EL (cell line): ENCODE results near the gene ZNF516.
"Not testable (repeated sequence)": the region's sequence is repeated elsewhere in the genome, so short reads cannot be mapped to it uniquely, and the experiment has no call there.

ENCODE experiments used
- DNase-seq: peaks from one replicate; pipeline ENCODE4 v3.0.0-alpha.2; 2016

The ZNF516 gene, protein sequence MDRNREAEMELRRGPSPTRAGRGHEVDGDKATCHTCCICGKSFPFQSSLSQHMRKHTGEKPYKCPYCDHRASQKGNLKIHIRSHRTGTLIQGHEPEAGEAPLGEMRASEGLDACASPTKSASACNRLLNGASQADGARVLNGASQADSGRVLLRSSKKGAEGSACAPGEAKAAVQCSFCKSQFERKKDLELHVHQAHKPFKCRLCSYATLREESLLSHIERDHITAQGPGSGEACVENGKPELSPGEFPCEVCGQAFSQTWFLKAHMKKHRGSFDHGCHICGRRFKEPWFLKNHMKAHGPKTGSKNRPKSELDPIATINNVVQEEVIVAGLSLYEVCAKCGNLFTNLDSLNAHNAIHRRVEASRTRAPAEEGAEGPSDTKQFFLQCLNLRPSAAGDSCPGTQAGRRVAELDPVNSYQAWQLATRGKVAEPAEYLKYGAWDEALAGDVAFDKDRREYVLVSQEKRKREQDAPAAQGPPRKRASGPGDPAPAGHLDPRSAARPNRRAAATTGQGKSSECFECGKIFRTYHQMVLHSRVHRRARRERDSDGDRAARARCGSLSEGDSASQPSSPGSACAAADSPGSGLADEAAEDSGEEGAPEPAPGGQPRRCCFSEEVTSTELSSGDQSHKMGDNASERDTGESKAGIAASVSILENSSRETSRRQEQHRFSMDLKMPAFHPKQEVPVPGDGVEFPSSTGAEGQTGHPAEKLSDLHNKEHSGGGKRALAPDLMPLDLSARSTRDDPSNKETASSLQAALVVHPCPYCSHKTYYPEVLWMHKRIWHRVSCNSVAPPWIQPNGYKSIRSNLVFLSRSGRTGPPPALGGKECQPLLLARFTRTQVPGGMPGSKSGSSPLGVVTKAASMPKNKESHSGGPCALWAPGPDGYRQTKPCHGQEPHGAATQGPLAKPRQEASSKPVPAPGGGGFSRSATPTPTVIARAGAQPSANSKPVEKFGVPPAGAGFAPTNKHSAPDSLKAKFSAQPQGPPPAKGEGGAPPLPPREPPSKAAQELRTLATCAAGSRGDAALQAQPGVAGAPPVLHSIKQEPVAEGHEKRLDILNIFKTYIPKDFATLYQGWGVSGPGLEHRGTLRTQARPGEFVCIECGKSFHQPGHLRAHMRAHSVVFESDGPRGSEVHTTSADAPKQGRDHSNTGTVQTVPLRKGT

DNA sequence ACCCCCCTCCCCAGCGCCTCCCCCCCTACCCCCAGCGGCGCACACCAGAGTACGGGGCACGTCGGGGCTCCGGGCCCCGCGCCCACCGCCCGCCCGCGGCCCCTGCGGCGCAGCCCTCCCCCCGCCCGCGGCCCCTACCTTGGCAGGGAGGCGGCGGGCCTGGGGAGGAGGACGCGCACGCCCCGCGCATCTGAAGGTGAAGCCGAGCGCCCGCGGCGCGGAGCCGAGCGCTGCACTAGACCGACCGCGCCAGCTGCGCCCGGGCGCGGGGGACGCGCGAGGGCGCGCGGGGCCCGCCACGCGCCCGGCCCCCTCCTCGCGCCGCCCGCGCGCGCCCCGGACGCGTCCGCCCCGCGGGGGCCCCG, at the start of gene ZNF516:
TSS of gene ZNF516 (minus strand) at position 237 of the 365 bp plus-strand sequence. CDS start 52,188 bp downstream, outside the sequence.
- DNase-seq, result peak; percentile 40

DNA sequence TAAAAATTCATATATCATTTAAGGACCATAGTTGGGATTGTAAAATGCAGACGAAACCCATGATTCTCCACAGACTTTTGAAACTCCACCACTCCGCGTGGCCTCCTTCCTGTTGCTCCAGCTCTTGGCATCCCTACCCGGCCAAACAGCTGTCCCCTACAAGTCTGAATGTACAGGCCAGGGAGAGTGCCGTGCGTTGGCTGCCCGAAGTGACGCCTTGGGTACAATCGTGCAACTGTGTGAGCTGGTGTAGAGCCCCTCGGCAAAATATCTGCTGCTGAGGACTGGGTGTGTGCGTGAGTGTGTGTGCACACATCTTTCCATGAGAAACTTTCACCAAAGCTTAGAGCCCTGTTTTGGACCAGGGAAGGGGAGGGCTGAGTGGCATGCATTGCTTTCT, 43.8 kb upstream of the ZNF516 start:
- no peak for DNase-seq

DNA sequence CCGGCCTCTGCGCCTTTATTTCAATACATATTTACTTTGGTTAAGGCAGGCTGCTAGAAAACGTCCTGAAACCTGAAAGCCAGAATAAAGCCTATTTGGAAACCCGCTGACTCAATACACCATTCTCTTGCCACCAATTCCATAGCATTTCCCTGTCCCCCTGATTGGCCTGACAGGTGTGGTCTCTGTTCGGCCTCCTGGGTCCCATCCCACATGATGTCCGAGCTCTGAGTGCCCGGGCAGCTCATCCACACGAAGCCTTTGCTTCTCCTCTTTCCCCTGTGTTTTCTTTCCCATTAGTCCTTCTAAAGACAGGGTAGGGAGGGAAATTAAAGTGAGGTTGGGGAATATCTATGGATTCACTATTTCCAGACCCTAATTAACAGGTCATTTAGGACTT, 42.6 kb upstream of the ZNF516 start:
- DNase-seq, result no peak

DNA sequence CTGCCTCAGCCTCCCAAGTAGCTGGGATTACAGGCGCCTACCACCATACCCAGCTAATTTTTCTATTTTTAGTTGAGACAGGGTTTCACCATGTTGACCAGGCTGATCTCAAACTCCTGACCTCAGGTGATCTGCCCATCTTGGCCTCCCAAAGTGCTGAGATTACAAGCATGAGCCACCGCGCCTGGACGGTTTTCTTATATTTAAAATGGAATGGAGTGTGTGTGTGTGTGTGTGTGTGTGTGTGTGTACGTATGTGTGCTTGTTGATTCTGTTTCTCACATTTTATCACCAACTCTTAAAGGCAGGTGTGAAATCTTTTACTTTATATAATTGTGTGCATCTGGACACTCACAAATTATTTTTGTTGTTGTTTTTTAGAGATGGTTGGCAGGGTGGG, 41.6 kb upstream of the ZNF516 start:
- DNase-seq, result not testable (repeated sequence)

DNA sequence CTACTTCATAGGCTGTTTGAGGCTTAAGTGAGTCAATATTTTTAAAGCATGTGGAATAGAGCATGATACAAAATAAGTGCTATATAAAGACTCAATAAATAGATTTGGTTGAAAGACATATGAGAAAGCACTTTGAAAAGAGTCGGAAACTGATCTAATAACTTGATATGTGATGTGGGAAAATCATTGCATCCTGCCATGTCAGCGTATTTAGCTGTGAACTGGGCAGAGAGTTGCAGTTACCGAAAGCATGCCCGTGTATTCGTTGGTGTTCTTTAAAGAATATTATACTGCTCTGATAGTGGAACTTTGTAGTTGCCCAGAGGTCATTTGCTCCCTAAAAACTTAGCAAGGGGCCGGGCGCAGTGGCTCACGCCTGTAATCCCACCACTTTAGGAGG, 37.8 kb upstream of the ZNF516 start:
- no peak for DNase-seq

DNA sequence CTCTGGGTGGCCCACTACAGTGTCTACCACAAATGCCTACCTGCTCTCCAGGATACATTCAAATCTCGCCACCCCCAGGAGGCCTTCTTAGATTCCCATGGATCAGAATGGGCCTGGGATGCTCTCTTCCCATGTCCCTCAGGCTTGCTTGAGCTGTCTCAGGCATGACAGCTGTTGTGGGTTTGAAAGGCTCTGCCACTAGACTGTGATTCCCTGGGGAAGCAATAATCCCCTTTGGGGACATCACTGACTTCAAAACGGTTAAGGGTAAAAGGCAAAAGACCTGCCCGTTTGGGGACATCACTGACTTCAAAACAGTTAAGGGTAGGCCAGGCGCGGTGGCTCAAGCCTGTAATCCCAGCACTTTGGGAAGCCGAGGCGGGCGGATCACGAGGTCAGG, 35.8 kb upstream of the ZNF516 start:
- no peak for DNase-seq

DNA sequence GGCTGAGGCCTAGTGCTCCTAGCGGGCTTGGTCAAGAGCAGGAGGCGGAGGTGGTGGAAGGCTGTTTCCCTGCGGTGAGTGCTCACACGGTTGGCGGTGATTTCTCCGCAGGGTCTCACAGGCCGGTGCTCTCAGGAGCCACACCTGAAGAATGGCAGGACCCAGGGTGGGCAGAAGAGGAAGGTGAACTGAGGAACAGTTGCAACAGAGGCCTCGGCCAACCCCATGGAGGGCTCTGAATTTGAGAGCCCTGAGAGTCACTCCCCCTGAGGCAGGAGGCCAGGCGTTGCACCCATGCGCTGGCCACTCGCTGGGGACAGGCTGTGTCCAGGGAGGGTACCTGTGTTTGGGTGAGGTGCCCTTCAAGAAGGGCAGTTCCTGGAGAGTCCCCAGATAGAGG, 35.3 kb upstream of the ZNF516 start:
- no peak for DNase-seq

DNA sequence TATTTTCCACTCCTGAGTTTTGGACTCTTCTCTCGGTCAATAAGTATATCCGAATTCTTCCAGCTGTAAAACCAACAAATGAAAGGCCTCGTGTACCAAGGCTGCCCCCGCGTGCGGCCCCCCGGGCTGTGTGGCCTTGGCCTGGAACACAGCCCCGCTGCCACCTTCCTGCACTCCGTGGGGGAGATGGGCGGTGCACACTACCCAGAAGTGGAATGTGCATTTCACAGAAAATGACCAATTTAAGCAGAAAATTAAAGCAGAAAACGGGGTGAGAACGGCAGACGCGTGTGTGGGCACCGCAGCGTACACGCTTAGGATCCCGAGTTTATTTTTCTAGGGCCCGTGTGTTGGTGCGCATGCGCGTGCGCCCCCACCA, 34.4 kb upstream of the ZNF516 start:
- no peak for DNase-seq

DNA sequence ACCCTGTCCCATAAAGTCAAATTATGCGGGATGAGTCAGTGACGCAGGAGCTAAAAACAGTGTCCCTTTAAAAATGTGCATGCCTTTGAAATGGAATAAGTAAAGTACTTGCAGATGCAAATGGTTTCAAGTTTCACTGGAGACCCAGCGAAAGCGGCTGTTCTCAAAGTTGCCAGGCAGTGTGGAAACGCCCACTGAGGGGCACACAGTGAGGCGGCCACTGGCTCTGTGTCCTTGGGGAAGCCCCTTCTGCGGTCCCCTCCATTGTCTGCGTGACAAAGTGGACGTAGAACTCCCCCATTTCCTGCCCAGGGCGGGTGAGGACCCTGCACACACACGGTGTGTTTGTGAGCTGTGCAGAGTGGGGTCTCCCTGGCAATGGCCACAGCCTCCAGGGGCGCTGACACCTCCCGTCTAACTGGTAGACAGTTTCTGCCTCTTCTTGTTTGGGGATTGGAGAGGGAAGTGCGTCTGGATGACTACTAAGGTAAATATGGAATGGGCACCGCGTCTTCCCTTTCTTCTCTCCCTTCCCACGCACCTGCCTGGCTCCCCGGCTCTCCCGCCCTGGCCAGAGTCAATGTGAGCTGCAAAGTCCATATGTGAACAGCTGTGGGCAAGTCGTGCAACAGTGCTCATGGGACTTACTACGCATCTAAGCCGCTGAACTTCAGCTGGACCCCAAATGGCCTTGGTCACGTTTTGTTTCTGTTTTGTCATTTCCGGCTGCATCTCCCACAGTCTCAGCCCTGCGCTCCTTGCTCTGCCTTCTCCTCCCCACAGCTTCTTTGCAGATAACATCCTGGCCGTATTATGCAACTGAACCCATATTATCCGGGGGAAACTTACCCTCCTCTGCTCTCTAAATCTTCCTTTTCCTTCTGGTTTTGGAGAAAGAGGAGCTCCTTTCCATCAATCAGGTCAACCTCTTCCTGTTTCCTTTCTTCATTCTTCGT, 33.7 kb upstream of the ZNF516 start:
- peak; percentile 61 for DNase-seq

DNA sequence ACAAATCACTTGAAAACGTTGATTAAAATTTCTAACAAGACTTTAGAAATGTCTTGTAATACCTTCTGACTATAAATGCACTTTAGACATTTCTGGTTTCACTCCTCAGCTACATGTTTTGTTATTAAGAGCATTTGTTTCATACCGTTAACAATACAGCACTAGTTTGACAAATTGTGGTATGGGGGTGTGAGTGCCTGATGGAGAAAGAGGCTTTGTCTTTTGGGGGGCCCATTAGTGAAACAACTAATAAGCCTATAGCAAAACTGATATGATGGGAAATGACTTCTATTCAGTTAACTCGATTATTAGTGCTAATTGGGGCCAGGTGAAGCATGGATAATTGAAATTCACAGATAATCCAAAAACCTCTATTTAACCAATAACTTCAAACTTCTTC, 30.9 kb upstream of the ZNF516 start:
- DNase-seq, result no peak

DNA sequence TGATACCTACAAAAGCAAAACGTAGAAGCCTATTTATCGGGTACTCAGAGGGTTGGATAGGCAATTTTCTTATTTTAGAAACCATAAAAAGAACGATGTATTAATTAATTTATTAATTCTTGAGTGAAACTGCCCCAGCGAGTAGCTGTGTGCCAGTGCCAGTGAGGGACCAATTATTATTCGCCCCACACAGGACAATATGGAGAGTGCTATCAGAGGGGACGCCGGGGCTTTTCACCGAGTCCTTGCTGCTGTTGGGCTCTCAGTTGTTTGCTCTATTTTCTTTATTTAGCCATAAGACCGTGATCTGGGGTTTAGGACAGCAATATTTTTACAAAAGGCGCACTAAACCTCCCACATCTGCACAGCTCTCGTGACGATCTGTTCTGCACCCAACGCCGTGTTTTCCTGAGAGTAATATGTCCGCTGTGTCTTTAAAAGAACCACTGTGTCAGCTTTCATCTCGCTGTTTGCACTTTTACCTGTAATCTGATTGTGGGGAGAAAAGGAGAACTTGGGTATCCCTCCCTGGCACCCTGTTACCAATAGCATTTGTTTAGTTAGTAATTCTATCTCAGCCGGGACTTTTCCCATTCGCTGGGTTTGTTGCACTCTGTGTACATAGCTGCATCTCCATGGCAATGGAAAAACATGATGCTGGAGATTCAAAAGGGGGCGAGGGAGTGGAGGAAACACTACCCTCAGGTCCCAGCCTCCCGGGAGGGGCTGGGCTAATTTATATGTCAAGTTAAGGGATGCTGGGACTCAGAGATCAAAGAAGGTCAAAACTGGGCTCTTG, 30.1 kb upstream of the ZNF516 start:
- peak; percentile 46 for DNase-seq

DNA sequence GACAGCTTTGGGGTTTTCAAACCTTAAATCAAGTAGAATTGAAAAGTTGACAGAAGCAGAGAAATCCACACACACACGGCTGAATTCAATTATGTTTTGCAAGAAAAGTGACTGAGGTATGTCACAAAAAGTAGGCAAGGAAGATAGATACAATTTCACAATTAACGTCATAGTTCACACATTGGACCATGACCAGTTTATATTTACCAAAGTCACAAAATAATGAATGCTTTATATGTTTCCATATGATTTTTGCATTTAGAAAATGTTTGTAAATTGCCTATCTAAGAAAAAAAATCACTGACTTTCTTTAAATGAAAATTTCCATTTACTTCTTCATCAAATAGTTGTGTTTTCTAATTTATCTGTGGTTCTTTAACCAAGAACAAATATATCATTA, 29.4 kb upstream of the ZNF516 start:
- no peak for DNase-seq

DNA sequence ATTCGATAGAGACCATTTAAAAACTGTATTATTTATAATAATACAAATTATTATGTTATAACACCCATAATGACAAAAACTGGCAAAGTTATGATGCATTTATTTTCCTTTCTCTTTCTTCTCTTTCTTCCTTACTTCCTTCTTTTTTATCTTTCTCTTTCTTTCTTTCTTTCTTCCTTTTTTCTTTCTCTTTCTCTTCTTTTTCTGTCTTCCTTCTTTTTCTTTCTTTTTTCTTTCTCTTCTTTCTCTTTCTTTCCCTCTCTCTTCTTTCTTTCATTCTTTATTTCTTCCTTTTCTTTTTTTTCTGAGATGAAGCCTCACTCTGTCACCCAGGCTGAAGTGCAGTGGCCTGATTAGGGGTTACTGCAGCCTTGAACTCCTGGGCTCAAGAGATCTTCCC, 27.5 kb upstream of the ZNF516 start:
- no peak for DNase-seq

DNA sequence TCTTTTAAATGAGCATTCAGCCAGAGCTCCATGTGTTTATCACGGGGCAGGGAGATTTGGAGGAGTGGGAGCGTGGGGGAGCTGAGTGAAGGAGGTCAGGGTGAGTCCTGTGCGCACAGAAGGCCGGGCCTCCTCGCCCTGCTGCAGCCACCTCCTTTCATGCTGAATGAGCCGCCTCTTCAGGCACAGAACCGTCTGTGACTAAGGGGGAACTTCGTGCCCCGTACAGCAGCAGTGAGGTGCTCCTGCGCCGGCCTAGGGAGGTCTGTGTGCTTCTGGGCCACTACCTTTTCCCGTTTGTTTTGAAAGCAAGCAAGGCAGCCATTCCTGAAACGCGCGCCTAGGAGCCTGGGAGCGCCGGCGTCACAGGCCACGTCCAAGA, 27.1 kb upstream of the ZNF516 start:
- DNase-seq, result no peak

DNA sequence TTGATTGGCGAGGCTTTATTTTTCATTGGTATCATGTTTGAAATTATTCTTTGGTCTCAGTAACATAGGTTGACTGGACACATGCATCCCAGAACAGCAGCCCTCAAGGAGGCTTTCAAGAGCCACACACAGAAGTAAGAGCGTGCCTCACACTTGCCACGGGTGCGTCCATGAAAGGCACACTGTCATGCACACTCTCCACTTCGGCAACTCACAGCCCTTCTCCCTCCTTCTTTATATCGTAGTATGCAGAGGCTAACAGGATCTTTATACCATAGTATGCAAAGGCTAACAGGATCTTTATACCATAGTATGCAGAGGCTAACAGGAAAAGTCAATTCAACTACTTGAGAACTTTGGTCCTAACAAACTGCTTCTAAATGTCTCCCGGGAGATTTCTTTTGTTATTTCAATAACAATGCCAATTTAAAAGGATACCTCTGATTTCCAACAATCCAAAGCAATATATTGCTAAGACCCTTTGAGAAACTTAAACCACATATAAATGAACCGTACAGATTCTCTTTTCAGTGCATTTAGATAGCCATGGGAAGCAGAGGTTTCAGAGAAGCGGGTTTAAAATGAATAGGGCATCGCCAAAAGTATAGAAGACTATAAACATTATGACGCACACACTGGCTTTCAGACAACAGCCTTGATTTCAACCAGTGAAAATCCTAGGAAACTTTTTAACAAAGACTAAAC, 26.5 kb upstream of the ZNF516 start:
- DNase-seq, result no peak

DNA sequence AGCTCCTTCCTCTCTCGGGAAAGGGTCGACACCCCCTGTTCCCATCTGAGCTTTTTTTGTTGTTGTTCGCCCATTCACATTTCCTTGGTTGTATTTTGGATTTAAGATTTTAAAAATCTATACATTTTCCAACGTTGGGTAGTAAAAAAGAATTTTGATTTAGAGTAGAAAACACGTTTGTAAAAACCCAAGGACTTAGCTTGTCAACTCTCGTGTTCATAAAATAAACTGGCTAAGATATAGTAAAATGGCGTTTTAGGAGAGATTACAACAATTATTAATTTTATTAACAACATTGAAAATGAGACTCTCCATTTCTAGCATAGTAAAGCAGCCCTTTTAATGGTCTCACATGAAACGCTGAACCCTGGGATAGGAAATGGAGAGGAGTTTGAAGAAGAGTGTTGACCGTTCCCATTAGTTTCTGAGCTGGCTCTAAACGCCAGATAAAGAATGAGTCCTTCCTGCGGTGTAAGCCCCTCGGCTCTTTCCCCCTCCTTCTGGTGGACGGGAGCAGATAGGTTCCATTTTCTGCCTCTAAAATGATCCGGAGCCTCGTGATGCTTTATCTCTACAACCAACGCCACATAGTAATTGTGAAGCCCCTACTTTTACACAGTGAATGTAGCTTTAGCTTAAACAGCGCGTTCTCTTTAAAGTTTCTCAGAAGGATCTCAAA, 24.0 kb upstream of the ZNF516 start:
- DNase-seq, result no peak

DNA sequence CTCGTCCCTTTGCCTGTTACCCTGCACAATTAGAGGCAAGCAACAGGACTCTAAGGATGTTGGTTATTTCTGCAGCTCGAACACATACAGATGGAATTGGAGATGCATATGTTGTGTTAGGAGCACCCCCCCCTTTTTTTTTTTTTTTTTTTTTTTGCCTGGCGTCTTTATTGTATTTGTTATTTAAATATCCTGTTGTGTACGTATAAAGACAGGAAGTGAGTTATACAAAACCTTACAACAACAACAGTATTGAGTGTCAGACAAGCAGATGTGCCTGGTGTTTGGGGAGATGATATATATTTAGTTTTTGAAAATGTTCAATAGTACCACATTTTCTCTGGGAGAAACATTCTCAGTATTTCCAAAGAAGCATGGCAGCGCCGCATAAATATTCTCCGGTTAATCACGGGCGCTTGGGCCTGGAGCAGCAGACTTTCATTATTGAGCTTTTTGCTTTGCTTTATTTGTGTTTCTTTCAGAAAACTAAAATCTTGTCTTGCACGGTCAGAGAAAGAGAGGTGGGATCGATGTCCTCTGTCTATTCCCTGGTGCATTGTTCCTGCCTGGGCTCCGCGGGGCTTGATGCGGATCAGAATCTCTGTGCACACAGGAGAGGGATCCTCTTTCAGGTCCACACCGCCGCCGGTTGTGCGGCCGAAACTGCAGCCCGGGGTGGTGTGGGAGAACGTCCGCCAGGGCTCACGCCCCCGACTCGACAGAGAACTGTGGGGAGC, 23.2 kb upstream of the ZNF516 start:
- peak; percentile 45 for DNase-seq

DNA sequence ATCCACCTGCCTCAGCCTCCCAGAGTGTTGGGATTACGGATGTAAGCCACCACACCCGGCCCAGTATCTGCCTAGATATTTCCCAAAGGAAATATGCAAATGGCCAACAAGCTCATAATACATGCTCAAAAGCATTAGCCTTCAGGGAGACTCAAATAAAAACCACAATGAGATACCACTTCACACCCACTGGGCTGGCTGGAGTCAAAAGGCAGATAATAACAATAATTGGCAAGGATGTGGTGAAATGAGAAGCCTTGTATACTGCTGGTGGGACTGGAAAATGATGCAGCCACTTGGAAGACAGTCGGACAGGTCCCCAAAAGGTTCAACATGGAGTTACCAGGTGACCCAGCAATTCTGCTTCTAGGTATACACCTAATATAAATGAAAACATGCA, 20.5 kb upstream of the ZNF516 start:
- DNase-seq, result no peak

DNA sequence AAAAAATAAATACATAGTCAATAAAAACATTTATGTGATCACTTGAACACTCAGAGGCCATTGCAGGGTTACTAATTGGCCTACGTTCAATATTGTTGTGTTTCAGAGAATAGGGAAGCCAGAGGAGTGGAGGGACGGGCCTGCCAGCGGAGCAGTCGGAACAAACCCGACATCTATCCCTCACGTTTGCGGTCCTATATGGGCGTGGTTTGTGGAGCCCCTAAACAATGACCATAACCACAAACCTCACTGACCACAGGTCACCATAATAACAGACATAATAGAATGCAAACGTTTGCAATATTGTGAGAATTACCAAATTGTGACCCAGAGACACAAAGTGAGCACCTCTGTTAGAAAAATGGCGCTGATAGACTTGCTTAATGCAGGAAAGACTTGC, 19.5 kb upstream of the ZNF516 start:
- no peak for DNase-seq
